Hepatocyte (in vitro differentiated cells): ENCODE measurements around the gene KCTD19.
A peak's percentile ranks its signal among the peaks of the same experiment; 100 is the strongest.

Experiments used
- CTCF ChIP-seq: fragments of 200-600 bp; sonication (generic); IDR thresholded peaks from 2 replicates; pipeline ENCODE4 v1.5.1; 2016; ENCODE audit warnings: antibody characterized with exemption, mild to moderate bottlenecking; ENCODE audit not compliant: poor library complexity
- EZH2 ChIP-seq: fragments of 200-600 bp; sonication (generic); IDR thresholded peaks from 2 replicates; pipeline ENCODE4 v1.6.1; 2016; ENCODE audit warnings: antibody characterized with exemption, mild to moderate bottlenecking, borderline replicate concordance

- TF ChIP-seq CTCF (peak; percentile 33), EZH2 (no peak)
Observed at GRCh38 chr16:67339453-67339852, 12.9 kb upstream of the KCTD19 start.
